ENCODE measurements around the gene CYP21A2.
"Not testable (repeated sequence)": the region's sequence is repeated elsewhere in the genome, so short reads cannot be mapped to it uniquely, and the experiment has no call there.

The CYP21A2 gene

DNA sequence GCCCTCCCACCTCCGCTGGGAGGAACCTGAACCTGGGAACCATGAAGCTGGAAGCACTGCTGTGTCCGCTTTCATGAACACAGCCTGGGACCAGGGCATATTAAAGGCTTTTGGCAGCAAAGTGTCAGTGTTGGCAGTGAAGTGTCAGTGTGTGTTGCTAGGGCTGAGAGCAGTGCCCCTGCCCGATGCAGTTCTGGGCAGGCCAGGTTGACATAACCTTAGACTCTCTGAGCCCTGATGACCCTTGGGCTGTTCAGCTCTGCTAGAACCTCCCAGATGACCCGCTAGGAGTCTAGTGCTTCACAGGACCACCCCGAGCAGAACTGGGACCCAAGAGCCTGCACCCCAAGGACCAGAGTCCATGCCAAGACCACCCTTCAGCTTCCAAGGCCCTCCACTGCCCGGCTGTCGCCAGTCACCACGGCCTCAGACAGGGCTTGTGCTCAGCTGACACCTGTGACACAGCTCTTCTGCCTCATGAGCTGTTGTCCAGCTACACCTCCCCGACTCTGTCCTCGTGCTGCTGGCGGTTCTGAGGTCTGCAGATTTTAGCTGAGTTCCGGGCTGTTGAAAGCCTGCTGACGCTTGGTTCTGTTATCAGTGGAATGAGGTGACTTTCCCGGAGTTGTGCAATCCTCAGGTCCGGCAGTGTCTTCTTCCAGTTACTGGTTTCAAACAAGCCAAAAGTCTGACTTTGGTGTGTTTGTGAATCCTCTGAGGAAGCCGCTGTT lies 2.8 kb upstream of the CYP21A2 start:
- not testable (repeated sequence) for DNase-seq (ENCODE audit: low spot score)

DNA sequence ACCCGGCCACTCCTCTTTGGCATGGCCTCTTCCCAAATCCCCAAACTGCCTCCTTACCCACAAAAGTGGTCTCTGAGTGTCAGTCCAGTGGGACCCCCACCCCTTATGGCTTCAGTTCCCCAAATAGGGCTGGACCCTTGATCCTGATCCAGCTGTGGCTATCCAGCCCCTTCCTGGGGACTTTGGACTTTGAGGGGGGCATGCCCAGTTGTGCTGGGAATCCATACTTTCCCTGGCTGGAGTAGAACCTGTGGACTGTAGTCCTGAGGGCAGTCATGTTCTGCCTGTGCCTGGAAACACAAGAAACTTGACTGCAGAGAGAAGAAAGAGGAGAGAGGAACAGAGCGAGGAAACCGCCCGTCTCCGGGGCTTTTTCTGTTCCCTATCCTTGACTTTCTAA lies 1.1 kb upstream of the CYP21A2 start:
- not testable (repeated sequence) for DNase-seq (ENCODE audit: low spot score)

DNA sequence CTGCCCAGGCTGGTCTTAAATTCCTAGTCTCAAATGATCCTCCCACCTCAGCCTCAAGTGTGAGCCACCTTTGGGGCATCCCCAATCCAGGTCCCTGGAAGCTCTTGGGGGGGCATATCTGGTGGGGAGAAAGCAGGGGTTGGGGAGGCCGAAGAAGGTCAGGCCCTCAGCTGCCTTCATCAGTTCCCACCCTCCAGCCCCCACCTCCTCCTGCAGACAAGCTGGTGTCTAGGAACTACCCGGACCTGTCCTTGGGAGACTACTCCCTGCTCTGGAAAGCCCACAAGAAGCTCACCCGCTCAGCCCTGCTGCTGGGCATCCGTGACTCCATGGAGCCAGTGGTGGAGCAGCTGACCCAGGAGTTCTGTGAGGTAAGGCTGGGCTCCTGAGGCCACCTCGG lies 663 bp downstream of the CYP21A2 start:
- not testable (repeated sequence) for DNase-seq (ENCODE audit: low spot score)

DNA sequence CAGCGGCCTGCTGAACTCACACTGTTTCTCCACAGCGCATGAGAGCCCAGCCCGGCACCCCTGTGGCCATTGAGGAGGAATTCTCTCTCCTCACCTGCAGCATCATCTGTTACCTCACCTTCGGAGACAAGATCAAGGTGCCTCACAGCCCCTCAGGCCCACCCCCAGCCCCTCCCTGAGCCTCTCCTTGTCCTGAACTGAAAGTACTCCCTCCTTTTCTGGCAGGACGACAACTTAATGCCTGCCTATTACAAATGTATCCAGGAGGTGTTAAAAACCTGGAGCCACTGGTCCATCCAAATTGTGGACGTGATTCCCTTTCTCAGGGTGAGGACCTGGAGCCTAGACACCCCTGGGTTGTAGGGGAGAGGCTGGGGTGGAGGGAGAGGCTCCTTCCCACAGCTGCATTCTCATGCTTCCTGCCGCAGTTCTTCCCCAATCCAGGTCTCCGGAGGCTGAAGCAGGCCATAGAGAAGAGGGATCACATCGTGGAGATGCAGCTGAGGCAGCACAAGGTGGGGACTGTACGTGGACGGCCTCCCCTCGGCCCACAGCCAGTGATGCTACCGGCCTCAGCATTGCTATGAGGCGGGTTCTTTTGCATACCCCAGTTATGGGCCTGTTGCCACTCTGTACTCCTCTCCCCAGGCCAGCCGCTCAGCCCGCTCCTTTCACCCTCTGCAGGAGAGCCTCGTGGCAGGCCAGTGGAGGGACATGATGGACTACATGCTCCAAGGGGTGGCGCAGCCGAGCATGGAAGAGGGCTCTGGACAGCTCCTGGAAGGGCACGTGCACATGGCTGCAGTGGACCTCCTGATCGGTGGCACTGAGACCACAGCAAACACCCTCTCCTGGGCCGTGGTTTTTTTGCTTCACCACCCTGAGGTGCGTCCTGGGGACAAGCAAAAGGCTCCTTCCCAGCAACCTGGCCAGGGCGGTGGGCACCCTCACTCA lies 1.4 kb downstream of the CYP21A2 start:
- DNase-seq (ENCODE audit: low spot score): not testable (repeated sequence)

DNA sequence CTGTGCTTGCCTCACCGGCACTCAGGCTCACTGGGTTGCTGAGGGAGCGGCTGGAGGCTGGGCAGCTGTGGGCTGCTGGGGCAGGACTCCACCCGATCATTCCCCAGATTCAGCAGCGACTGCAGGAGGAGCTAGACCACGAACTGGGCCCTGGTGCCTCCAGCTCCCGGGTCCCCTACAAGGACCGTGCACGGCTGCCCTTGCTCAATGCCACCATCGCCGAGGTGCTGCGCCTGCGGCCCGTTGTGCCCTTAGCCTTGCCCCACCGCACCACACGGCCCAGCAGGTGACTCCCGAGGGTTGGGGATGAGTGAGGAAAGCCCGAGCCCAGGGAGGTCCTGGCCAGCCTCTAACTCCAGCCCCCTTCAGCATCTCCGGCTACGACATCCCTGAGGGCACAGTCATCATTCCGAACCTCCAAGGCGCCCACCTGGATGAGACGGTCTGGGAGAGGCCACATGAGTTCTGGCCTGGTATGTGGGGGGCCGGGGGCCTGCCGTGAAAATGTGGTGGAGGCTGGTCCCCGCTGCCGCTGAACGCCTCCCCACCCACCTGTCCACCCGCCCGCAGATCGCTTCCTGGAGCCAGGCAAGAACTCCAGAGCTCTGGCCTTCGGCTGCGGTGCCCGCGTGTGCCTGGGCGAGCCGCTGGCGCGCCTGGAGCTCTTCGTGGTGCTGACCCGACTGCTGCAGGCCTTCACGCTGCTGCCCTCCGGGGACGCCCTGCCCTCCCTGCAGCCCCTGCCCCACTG lies 2.3 kb downstream of the CYP21A2 start:
- DNase-seq (ENCODE audit: low spot score): not testable (repeated sequence)

DNA sequence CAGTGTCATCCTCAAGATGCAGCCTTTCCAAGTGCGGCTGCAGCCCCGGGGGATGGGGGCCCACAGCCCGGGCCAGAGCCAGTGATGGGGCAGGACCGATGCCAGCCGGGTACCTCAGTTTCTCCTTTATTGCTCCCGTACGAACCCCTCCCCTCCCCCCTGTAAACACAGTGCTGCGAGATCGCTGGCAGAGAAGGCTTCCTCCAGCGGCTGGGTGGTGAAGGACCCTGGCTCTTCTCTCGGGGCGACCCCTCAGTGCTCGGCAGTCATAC lies 2.8 kb downstream of the CYP21A2 start:
- DNase-seq (ENCODE audit: low spot score): not testable (repeated sequence)

DNA sequence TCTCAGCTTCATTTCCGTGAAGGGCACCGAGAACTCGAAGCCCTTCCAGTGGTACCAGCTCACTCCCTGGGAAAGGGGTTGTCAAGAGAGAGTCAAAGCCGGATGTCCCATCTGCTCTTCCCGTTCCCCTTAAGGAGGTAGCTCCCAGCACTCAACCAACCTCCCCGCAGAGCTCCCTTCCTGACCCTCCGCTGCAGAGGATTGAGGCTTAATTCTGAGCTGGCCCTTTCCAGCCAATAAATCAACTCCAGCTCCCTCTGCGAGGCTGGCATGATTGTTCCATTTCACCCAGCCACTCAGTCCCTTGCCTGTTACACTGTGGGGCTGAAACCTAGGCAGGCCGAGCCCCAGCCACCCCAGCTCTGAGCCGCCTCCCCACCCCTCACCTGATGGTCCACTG lies 3.2 kb downstream of the CYP21A2 start:
- DNase-seq (ENCODE audit: low spot score): not testable (repeated sequence)

DNA sequence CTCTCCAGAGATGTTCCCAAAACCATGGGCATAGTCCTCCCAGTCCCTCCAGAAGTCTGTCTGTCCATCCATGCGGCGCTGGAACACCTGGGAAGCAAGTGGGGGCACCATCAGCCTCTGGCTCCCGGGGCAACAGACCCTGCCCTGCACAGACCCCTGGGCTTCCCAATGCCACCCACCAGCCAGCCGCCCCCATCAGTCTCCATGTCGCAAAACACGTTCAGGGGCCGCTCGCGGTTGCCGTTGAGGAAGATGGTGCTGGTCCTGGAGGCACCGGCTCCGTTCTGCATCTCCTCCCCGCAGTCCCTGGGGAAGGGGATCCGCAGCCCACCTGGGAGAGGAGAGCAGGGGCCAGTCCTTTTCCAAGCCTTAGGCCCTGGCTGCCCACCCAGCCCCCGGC lies 4.1 kb downstream of the CYP21A2 start:
- not testable (repeated sequence) for DNase-seq (ENCODE audit: low spot score)

DNA sequence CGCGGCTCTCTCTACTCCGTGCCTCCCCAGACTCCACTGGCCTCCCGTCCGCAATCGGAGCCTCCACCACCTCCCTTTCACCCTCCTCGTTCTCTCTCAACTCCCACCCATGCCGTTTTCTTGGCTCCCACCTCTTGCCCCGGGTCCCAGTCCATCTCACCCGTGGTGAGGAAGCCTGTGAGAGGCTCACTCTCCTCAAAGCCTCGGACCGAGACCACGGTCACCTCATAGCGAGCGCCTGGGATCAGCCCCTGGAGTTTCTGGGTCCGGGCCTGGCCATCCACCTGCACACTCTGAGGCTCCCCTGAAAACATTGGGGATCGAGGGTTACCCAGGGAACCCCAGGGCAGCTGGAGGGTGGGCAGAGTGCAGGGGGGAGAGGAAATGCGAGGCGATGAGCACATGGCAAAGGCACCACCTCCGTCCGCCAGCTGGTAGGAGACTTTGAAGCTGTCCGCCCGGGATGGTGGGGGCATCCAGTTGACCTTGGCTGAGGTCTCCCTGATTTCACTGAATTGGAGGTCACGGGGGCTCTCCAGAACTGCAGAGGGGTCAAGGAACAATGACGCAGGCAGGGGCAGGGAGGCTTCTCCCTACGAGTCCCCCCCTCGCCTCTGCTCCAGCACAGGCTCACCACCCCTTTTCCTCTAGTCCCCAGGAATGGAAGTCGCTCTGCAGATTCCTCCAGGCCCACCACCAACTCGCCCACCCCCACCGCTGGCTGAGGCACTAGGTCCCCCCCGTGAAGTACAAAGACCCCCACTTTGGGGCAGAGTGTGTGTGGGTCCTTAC lies 5.6 kb downstream of the CYP21A2 start:
- DNase-seq (ENCODE audit: low spot score): not testable (repeated sequence)

DNA sequence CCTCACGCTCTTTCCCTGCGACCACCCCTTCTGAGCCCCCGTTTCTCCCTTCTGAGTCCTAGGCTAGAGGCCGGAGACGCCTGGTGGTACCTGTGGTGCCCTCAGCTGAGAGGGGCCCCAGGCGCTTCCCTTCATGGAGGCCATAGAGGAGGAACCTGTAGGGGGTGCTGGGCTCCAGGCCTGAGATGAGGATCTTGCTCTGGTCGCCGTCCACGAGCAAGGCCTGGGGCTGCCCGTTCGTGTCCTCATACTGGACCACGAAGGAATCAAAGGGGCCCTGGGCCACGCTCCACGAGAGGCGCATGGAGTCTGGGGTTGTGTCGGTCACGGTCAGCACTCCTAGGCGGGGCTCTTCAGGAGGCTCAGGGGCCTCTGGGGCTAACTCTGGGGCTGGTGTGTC lies 6.7 kb downstream of the CYP21A2 start:
- not testable (repeated sequence) for DNase-seq (ENCODE audit: low spot score)

DNA sequence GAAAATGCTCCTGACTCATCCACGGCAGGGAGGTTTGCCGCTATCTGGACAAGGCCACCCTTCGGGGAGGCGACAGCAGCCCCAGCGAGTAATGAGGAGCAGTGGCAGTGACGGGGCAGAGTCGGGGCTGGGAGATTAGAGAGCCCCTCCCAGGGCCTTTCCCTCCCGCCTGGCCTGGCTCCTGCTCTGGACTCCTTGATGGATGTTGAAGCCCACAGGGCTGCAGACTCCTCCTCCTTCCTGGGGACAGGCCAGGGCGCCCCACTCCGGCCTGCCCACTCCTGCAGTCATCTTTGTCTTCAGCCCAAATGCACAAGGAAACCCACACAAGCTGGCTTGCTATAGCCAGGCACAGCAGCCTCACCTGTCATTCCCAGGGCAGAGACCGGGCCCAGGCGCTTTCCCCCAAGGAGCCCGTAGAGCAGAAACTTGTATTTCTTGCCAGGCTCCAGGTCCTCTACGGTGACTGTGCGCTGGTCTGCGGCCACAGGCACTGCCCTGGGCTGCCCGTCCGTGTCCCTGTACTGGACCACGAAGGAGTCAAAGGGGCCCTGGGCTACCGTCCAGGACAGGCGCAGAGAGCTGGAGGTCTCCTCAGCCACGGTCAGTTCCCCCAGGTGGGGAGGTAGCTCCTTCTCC lies 7.7 kb downstream of the CYP21A2 start:
- DNase-seq (ENCODE audit: low spot score): no peak

DNA sequence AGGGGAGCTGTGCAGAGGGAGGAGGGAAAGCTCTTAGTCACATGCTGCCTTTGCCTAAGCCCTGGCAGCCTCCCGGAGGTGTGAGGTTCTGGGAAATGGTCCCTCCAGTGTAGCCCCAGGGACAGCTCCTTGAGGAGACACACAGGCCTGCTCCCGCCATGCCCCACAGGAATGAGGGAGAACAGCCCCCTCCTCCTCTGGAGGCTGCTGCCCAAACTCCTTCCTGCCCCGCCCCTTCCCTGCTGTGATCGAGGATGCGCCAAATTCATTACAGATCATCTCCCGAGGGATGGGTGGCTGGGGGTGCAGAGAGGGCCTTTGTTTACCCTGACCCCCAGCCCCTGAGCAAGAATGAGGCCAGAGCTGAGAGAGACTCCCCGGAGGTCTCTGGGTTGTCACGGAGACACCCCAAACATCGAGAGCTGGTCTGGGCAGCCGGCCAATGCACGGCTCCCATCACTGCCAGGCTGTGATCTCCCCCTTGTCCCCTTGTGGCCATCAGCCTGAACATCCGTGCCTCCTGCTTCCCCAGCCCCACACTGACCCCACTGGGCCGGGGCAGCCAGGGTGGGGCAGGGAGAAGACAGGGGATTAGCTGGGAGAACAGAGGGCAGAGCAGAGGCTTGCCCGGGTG lies 8.4 kb downstream of the CYP21A2 start:
- DNase-seq (ENCODE audit: low spot score): no peak

DNA sequence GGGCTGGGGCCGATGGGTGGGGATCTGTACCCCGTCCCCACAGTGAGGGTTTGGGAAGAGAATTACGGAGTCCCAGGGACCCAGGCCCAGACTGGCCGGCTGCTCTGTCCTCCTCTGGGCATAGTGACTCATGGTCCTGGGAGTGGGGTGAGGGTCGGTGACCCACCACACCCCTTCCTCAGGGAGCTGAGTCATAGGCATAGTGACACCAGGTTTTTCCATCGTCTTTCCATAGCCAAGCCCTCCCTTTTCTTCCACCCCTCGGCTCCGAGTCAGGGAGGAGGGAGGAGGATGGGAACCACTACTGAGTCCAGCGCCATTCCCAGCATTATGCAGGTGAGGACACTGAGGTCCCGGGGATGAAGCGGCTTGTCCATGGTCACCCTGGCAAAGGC lies 8.9 kb downstream of the CYP21A2 start:
- DNase-seq (ENCODE audit: low spot score): no peak

DNA sequence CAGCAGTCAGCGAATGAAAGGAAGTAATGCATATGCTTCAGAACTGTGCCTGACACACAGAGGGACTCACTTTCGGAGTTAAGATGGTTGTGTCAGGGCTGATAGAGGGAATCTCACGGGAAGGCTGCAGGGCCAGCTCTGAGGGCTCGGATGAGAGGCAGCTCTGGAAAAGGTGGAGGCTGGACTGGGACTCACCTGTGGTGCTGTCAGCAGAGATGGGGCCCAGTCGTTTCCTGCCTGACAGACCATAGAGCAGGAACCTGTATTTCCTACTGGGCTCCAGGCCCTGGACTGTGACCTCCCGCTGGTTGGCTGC lies 9.3 kb downstream of the CYP21A2 start:
- DNase-seq (ENCODE audit: low spot score): no peak

DNA sequence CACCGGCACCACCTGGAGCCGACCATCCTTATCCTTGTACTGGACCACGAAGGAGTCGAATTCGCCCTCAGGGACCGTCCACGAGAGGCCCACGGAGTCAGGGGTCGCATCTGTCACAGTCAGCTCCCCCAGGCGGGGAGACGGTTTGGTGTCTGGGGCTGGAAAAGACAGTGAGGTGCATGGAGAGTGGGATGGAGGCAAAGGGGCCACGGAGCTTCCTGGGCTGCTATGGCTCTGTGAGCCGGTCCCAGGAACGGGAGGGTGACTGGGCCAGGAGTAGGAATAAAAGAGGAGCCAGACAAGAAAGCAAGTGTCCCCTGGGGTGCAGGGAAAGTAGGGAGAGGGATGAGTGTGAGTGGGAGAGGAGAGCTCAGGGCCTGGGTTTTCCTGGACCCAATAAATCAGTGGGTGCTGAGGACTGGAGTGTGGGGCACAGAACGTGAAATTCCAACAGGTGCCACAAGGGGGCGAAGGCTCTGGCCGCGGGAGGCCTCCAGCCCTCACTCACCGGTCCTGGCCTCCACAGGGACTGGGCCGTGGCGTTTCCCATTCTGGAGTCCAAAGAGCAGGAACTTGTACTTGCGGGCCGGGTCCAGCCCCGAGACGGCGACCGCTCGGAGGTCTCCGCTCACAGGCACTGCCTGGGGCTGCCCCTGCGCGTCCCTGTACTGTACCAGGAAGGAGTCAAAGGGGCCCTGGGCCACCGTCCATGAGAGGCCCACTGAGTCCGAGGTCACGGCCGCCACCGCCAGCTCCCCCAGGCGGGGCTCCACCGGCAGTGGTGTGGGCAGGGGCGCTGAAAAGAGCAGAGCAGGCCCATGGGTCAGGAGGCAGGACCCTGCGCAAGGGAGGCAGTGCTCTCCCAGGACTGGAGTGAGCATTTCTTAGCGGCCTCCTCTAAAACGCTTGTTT lies 9.9 kb downstream of the CYP21A2 start:
- DNase-seq (ENCODE audit: low spot score): peak; percentile 69

DNA sequence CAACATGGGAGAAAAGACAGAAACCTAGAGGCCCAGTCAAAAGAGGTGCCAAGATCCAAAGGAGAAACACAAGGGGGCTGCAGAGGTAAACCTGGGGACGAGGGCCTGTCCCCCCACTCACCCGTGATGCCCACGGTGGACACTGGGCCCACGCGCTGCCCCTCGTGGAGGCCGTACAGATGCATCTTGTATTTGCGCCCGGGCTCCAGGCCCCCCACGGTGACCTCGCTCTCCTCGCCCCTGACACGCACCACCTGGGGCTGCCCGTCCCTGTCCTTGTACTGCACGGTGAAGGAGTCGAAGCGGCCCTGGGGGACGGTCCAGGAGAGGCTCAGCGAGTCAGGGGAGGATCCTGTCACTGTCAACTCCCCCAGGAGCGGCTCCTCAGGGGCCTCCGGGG lies 10.9 kb downstream of the CYP21A2 start:
- not testable (repeated sequence) for DNase-seq (ENCODE audit: low spot score)

DNA sequence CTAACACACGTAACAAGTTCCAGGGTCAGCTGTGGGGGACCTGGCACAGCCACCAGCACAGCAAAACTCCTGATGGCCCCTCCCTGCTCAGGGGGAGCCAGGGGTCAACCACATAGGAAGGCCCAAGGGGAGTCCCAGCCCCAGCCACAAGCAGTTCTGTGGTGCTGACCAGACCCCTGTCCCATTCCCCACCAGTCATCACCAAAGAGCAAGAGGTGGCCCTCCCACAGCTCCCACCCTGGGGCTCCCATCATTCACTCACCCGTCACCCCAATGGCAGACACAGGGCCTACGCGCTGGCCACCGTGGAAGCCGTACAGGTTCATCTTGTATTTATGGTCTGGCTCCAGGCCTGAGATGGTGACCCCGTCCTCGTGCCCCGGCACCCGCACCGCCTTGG lies 11.5 kb downstream of the CYP21A2 start:
- DNase-seq (ENCODE audit: low spot score): not testable (repeated sequence)

DNA sequence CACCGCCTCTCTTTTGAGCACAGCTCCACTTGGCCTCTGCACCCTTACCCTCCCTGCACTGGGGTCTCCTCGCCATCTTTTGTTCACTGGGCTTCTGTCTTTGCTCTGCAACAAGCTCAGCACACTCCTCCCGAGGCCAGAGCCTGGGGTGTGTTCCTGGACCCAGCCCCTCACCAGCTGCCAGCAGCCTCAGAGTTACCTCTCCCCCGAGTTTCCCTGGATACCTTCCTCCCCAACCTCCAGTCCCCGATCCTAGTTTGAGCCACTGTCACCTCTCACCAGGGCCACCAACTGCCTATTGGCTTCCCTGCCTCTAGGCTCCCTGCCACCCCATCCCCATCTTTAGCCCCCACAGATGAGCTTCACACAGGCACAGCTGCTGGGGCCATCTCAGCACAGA lies 12.3 kb downstream of the CYP21A2 start:
- no peak for DNase-seq (ENCODE audit: low spot score)

DNA sequence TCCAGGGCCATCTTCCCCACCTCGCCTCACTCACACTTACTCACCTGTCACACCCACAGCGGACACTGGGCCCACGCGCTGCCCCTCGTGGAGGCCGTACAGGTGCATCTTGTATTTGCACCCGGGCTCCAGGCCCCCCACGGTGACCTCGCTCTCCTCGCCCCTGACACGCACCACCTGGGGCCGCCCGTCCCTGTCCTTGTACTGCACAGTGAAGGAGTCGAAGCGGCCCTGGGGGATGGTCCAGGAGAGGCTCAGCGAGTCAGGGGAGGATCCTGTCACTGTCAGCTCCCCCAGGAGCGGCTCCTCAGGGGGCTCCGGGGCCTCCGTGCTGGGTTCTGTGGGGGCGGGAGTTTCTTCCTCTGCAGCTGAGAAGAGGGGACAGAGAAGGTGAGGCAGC lies 14.4 kb downstream of the CYP21A2 start:
- DNase-seq (ENCODE audit: low spot score): not testable (repeated sequence)

DNA sequence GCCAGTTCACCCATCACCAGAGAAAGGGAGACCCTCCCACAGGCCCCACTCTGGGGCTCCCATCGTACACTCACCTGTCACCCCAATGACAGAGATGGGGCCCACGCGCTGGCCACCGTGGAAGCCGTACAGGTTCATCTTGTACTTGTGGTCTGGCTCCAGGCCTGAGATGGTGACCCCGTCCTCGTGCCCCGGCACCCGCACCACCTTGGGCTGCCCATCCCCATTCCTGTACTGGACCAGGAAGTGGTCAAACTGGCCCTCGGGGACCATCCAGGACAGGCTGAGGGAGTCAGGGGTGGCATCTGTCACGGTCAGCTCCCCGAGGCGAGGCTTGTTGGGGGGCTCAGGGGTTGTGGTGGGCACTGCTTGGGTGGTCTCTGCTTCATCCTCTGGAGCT lies 15.1 kb downstream of the CYP21A2 start:
- not testable (repeated sequence) for DNase-seq (ENCODE audit: low spot score)
